Bronchial epithelial cell (primary cell): Measurements from ENCODE around the gene ZFR2. TPM values are rescaled to one million over a fixed set of nuclear protein-coding genes. Genes with fewer than 3 reads are reported as not detected.
"Not testable (repeated sequence)": the region's sequence is repeated elsewhere in the genome, so short reads cannot be mapped to it uniquely, and the experiment has no call there.

ENCODE experiments used
- DNase-seq: peaks from one replicate; pipeline ENCODE4 v3.0.0-alpha.2; 2010; ENCODE audit warnings: low read depth
- FAIRE-seq: peaks from 2 replicates; lab custom pipeline; 2011; peaks lifted over from hg19 to GRCh38; lab: Jason Lieb, UNC
- H3K27me3 ChIP-seq: 2 replicates; pipeline ENCODE4 v1.5.1; 2011; ENCODE audit warnings: low read length; ENCODE audit not compliant: control insufficient read depth, insufficient read depth
- H3K36me3 ChIP-seq: 2 replicates; pipeline ENCODE4 v1.5.1; 2011; ENCODE audit warnings: low read length; ENCODE audit not compliant: control insufficient read depth, insufficient read depth
- H3K4me3 ChIP-seq: 2 replicates; pipeline ENCODE4 v1.5.1; 2011; ENCODE audit warnings: mild to moderate bottlenecking, low read depth, low read length, control low read depth
- CTCF ChIP-seq: IDR thresholded peaks from 2 replicates; pipeline ENCODE4 v1.5.1; 2011; ENCODE audit warnings: mild to moderate bottlenecking, moderate library complexity, low read length, control low read depth, inconsistent platforms; ENCODE audit not compliant: insufficient read depth, severe bottlenecking
- total RNA-seq: library from RNA; depleted of rRNA; stranded (reverse); fragments of >200 nt; gene quantifications from 2 replicates; pipeline ENCODE4 v1.2.1, GENCODE V29; 2014

Gene ZFR2
- total RNA-seq, 1 donor from 2014 or later, result not detected

GRCh38 chr19:3897936-3898335 is 29.1 kb upstream of the ZFR2 start:
- H3K36me3 ChIP-seq, result no peaks in the 10 kb centered on the region
- FAIRE-seq, result no peak
- no peak for DNase-seq
- H3K4me3 ChIP-seq, result no peak overlapping the region
- no peaks in the 10 kb centered on the region for H3K27me3 ChIP-seq
- TF ChIP-seq CTCF, result no peak

GRCh38 chr19:3895788-3896187 is 26.9 kb upstream of the ZFR2 start:
- FAIRE-seq, result no peak
- no peak for TF ChIP-seq CTCF
- no peaks in the 10 kb centered on the region for H3K27me3 ChIP-seq
- no peak for DNase-seq
- H3K36me3 ChIP-seq, result no peaks in the 10 kb centered on the region
- H3K4me3 ChIP-seq, result no peak overlapping the region

GRCh38 chr19:3894959-3895358 is 26.1 kb upstream of the ZFR2 start:
- FAIRE-seq, H3K4me3 ChIP-seq, H3K36me3 ChIP-seq, DNase-seq, H3K27me3 ChIP-seq: not testable (repeated sequence)

- TF ChIP-seq CTCF, result no peak
- Histone ChIP-seq H3K4me3 (no peak overlapping the region), H3K27me3 (no peaks in the 10 kb centered on the region), H3K36me3 (no peaks in the 10 kb centered on the region)
- no peak for FAIRE-seq
- DNase-seq, result no peak
These were observed 24.8 kb upstream of the ZFR2 start for GRCh38 chr19:3893509-3894179.

- no peak for DNase-seq
- no peak for TF ChIP-seq CTCF
- Histone ChIP-seq H3K4me3 (no peak overlapping the region), H3K36me3 (no peaks in the 10 kb centered on the region), H3K27me3 (no peaks in the 10 kb centered on the region)
- FAIRE-seq, result no peak
These were observed 21.8 kb upstream of the ZFR2 start for GRCh38 chr19:3890591-3890990.

- no peaks in the 10 kb centered on the region for H3K36me3 ChIP-seq
- no peak for TF ChIP-seq CTCF
- DNase-seq (no peak), FAIRE-seq (no peak)
- H3K4me3 ChIP-seq, result no peak overlapping the region
- H3K27me3 ChIP-seq, result peaks cover 7% of the 10 kb centered on the region
These were observed 13.2 kb upstream of the ZFR2 start for GRCh38 chr19:3882041-3882384.
